ENCODE data around the gene PDE6C. TPM values are rescaled to one million over a fixed set of nuclear protein-coding genes. Genes with fewer than 3 reads are reported as not detected.

The PDE6C gene
- total RNA-seq, 1 experiment from 2014 or later = not detected

GRCh38 chr10:93703841-93704240 lies 91.5 kb downstream of the PDE6C start:
- intact Hi-C loops (cut with micrococcal nuclease; ENCODE audit: unreplicated experiment) = loop anchor here (2.0 kb wide), 1 partner anchor 111 kb away; no protein-coding TSS in a partner anchor
- BruUV-seq (replicated peaks) = no TSS peak
- TF ChIP-seq REST (IDR thresholded peaks at IDR 0.05; ENCODE audit: insufficient read depth in 1 of 2, low read depth in 2 of 2, low read length in 1 of 2) = no peak
- TF ChIP-seq TCF7L2 (IDR thresholded peaks at IDR 0.05; ENCODE audit: low read depth, low read length) = no peak
- no peak for TF ChIP-seq SIN3A (IDR thresholded peaks at IDR 0.05; ENCODE audit: borderline replicate concordance, insufficient read depth, low read depth, low read length)
- TF ChIP-seq CTCF (IDR thresholded peaks at IDR 0.05) = no peak
- TF ChIP-seq POLR2AphosphoS5 (IDR thresholded peaks at IDR 0.05; ENCODE audit: low read depth, low read length) = no peak
- peaks cover 9% of the 10 kb centered on the region; the same call in 1 of the 2 replicates for H3K36me3 ChIP-seq (ENCODE audit: control insufficient read depth, insufficient read depth, low read length)
- no peaks in the 10 kb centered on the region for H3K9me3 ChIP-seq (ENCODE audit: control insufficient read depth, insufficient read depth, low read depth, low read length)
- H3K27me3 ChIP-seq (ENCODE audit: control insufficient read depth, insufficient read depth, low read length) = no peaks in the 10 kb centered on the region; the same call in 1 of the 2 replicates
- POLR2A ChIA-PET = no interaction called here
- no peak for ATAC-seq
- H3K27ac ChIP-seq (ENCODE audit: low read length) = no peak overlapping the region
- H3K4me3 ChIP-seq (ENCODE audit: low read depth in 2 of 2, low read length in 2 of 2) = no peak overlapping the region
- no peak for DNase-seq (ENCODE audit: low read depth, low spot score)
- in situ Hi-C loops (cut with HindIII; ENCODE audit: low pct_unique_long_range_greater_than_20kb, low sequenced_read_pairs) = no loop called here
- peaks cover 9% of the 10 kb centered on the region; the same call in 1 of the 2 replicates for H3K4me1 ChIP-seq (ENCODE audit: control insufficient read depth, insufficient read depth, low read length)
- CTCF ChIA-PET = no interaction called here

- Histone ChIP-seq H3K36me3 (ENCODE audit: control insufficient read depth, insufficient read depth, low read length) (0 out of 2 replicates have a peak, but pooled peaks cover 3% of the 10 kb centered on the region), H3K27ac (ENCODE audit: low read length) (no peak overlapping the region), H3K4me1 (ENCODE audit: control insufficient read depth, insufficient read depth, low read length) (peaks cover 9% of the 10 kb centered on the region; the same call in 1 of the 2 replicates), H3K9me3 (ENCODE audit: control insufficient read depth, insufficient read depth, low read depth, low read length) (no peaks in the 10 kb centered on the region), H3K4me3 (ENCODE audit: low read depth in 2 of 2, low read length in 2 of 2) (no peak overlapping the region), H3K27me3 (ENCODE audit: control insufficient read depth, insufficient read depth, low read length) (no peaks in the 10 kb centered on the region; the same call in 1 of the 2 replicates)
- CTCF ChIA-PET = interaction anchor here (0.6 kb wide), 1 partner anchor 40 kb away, joined by 3 read pairs; no protein-coding TSS in a partner anchor
- DNase-seq (ENCODE audit: low read depth, low spot score) = no peak
- ATAC-seq = no peak
- POLR2A ChIA-PET = no interaction called here
- TF ChIP-seq TCF7L2 (IDR thresholded peaks at IDR 0.05; ENCODE audit: low read depth, low read length) (no peak), POLR2AphosphoS5 (IDR thresholded peaks at IDR 0.05; ENCODE audit: low read depth, low read length) (no peak)
- in situ Hi-C loops (cut with HindIII; ENCODE audit: low pct_unique_long_range_greater_than_20kb, low sequenced_read_pairs) (no loop called here), intact Hi-C loops (cut with micrococcal nuclease; ENCODE audit: unreplicated experiment) (no loop called here)
- BruUV-seq (replicated peaks) = no TSS peak
Measured at GRCh38 chr10:93704451-93704850, 92.1 kb downstream of the PDE6C start.

GRCh38 chr10:93707623-93708022 lies 95.3 kb downstream of the PDE6C start:
- Histone ChIP-seq H3K4me3 (ENCODE audit: low read depth in 2 of 2, low read length in 2 of 2) (no peak overlapping the region), H3K27ac (ENCODE audit: low read length) (no peak overlapping the region), H3K4me1 (ENCODE audit: control insufficient read depth, insufficient read depth, low read length) (peaks cover 3% of the 10 kb centered on the region; the same call in 1 of the 2 replicates), H3K27me3 (ENCODE audit: control insufficient read depth, insufficient read depth, low read length) (no peaks in the 10 kb centered on the region; the same call in 1 of the 2 replicates), H3K36me3 (ENCODE audit: control insufficient read depth, insufficient read depth, low read length) (no peaks in the 10 kb centered on the region), H3K9me3 (ENCODE audit: control insufficient read depth, insufficient read depth, low read depth, low read length) (no peaks in the 10 kb centered on the region)
- CTCF ChIA-PET = interaction anchor here (0.8 kb wide), 1 partner anchor 10 kb away, joined by 3 read pairs; no protein-coding TSS in a partner anchor
- intact Hi-C loops (cut with micrococcal nuclease; ENCODE audit: unreplicated experiment) (no loop called here), in situ Hi-C loops (cut with HindIII; ENCODE audit: low pct_unique_long_range_greater_than_20kb, low sequenced_read_pairs) (no loop called here)
- no peak for DNase-seq (ENCODE audit: low read depth, low spot score)
- no peak for ATAC-seq
- no peak for TF ChIP-seq POLR2AphosphoS5 (IDR thresholded peaks at IDR 0.05; ENCODE audit: low read depth, low read length)
- no peak for TF ChIP-seq TCF7L2 (IDR thresholded peaks at IDR 0.05; ENCODE audit: low read depth, low read length)
- TF ChIP-seq SIN3A (IDR thresholded peaks at IDR 0.05; ENCODE audit: borderline replicate concordance, insufficient read depth, low read depth, low read length) = no peak
- TF ChIP-seq REST (IDR thresholded peaks at IDR 0.05; ENCODE audit: insufficient read depth in 1 of 2, low read depth in 2 of 2, low read length in 1 of 2) = no peak
- TF ChIP-seq CTCF (IDR thresholded peaks at IDR 0.05) = no peak
- no TSS peak for BruUV-seq (replicated peaks)
- POLR2A ChIA-PET = no interaction called here

Measured in Panc1 (cell line).